GM23248 (cell line): ENCODE data around the gene SELENOH. TPM values are rescaled to one million over a fixed set of nuclear protein-coding genes. Genes with fewer than 3 reads are reported as not detected.
A peak's percentile ranks its signal among the peaks of the same experiment; 100 is the strongest.

Experiments
- DNase-seq: peaks from one replicate; pipeline ENCODE4 v3.0.0-alpha.2; 2015
- H2AFZ ChIP-seq: fragments of 200-600 bp; sonication (generic); 2 replicates; pipeline ENCODE4 v1.6.1; 2016; ENCODE audit warnings: antibody characterized with exemption
- H3F3A ChIP-seq: fragments of 200-600 bp; sonication (generic); 2 replicates; pipeline ENCODE4 v1.6.1; 2016; ENCODE audit warnings: mild to moderate bottlenecking, antibody characterized with exemption, mixed run types; ENCODE audit not compliant: insufficient read depth
- H3K27ac ChIP-seq: fragments of 200-600 bp; sonication (generic); 2 replicates; pipeline ENCODE4 v1.5.1; 2016; ENCODE audit warnings: mild to moderate bottlenecking
- H3K27me3 ChIP-seq: fragments of 200-600 bp; sonication (generic); replicated peaks from 2 replicates; pipeline ENCODE4 v1.6.1; 2016; ENCODE audit warnings: mild to moderate bottlenecking; ENCODE audit not compliant: insufficient read depth
- H3K36me3 ChIP-seq: fragments of 200-600 bp; sonication (generic); 2 replicates; pipeline ENCODE4 v1.6.1; 2016; ENCODE audit warnings: low read depth, mild to moderate bottlenecking
- H3K4me1 ChIP-seq: fragments of 200-600 bp; sonication (generic); 2 replicates; pipeline ENCODE4 v1.6.1; 2016; ENCODE audit warnings: mild to moderate bottlenecking; ENCODE audit not compliant: insufficient read depth
- H3K4me2 ChIP-seq: fragments of 200-600 bp; sonication (generic); one replicate; pipeline ENCODE4 v1.6.1; 2016; ENCODE audit warnings: mild to moderate bottlenecking; ENCODE audit not compliant: unreplicated experiment
- H3K4me3 ChIP-seq: fragments of 200-600 bp; sonication (generic); 2 replicates; pipeline ENCODE4 v1.5.1; 2016; ENCODE audit warnings: mild to moderate bottlenecking
- H3K79me2 ChIP-seq: fragments of 200-600 bp; sonication (generic); 2 replicates; pipeline ENCODE4 v1.6.1; 2016; ENCODE audit warnings: mild to moderate bottlenecking; ENCODE audit not compliant: insufficient read depth
- H3K9ac ChIP-seq: fragments of 200-600 bp; sonication (generic); 2 replicates; pipeline ENCODE4 v1.6.1; 2016; ENCODE audit warnings: mild to moderate bottlenecking
- H3K9me2 ChIP-seq: fragments of 200-600 bp; sonication (generic); 2 replicates; pipeline ENCODE4 v1.6.1; 2016; ENCODE audit warnings: mixed run types, mild to moderate bottlenecking, moderate library complexity; ENCODE audit not compliant: insufficient read depth
- H3K9me3 ChIP-seq: fragments of 200-600 bp; sonication (generic); one replicate; pipeline ENCODE4 v1.6.1; 2017; ENCODE audit warnings: low read depth
- H4K20me1 ChIP-seq: fragments of 200-600 bp; sonication (generic); 2 replicates; pipeline ENCODE4 v1.6.0; 2016; ENCODE audit not compliant: insufficient read depth
- EZH2 ChIP-seq: fragments of 200-600 bp; sonication (generic); IDR thresholded peaks from 2 replicates; pipeline ENCODE4 v1.6.1; 2018; ENCODE audit warnings: antibody characterized with exemption, mild to moderate bottlenecking; ENCODE audit not compliant: insufficient read depth, poor library complexity, severe bottlenecking
- EZH2phosphoT487 ChIP-seq: fragments of 200-600 bp; sonication (generic); IDR thresholded peaks from 2 replicates; pipeline ENCODE4 v1.6.1; 2018; ENCODE audit warnings: antibody characterized with exemption, moderate library complexity, mild to moderate bottlenecking, low read depth; ENCODE audit not compliant: insufficient read depth
- in situ Hi-C: fragments of 300-500 bp; cut with MboI; formaldehyde crosslinking; loops from 2 replicates; pipeline ENCODE4 v1.15.0; 2020
- polyA plus RNA-seq: library from polyadenylated mRNA; unstranded; fragments of >200 nt; fragmentation: Nextera tagmentation; extraction: Ambion mirVana; gene quantifications from 2 replicates; pipeline ENCODE4 v1.2.1, GENCODE V29; 2016
- small RNA-seq: library from RNA; depleted of rRNA; stranded (forward); fragments of <200 nt; gene quantifications from one replicate; pipeline ENCODE3, GENCODE V24; 2014; ENCODE audit warnings: low read depth, low replicate concordance
- total RNA-seq: library from RNA; depleted of rRNA; stranded (reverse); fragments of >200 nt; shearing (Covaris generic); gene quantifications from 2 replicates; pipeline ENCODE4 v1.2.3, GENCODE V29; 2014; rRNA removed

The SELENOH gene
- total and polyA plus RNA-seq, 2 experiments from 2014 or later: 123 to 184 TPM

DNA sequence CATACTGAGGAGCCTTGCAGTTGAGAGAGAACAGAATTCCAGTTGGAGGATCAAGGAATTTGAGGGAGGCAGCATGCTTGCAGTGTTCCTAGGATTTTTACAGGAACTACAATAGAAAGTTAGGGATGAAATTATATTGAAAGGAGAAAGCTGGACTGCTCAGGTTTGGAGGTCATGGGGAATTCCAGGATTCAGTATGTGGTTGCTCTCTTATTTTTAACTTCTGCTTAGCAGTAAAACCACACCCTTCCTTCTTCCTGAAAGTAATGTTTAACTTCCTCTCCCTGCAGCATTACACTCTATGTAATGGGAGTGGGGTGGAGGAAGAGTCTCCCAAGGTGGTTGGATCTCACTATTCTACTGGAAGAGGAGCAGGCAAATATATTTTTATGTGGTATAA lies 51.6 kb downstream of the SELENOH start:
- H3K9me2 ChIP-seq: no peaks in the 10 kb centered on the region
- peaks cover 13% of the 10 kb centered on the region; the same call in 1 of the 2 replicates for H3K36me3 ChIP-seq
- H3K27me3 ChIP-seq: no peaks in the 10 kb centered on the region
- no peak overlapping the region for H2AFZ ChIP-seq
- H3K4me2 ChIP-seq: peak overlapping the region; percentile 38
- no peak overlapping the region for H3K4me3 ChIP-seq
- peaks cover 100% of the 10 kb centered on the region for H3K79me2 ChIP-seq
- no peaks in the 10 kb centered on the region; the same call in 1 of the 2 replicates for H4K20me1 ChIP-seq
- peaks cover 11% of the 10 kb centered on the region for H3K4me1 ChIP-seq
- TF ChIP-seq EZH2 (no peak), EZH2phosphoT487 (no peak)
- DNase-seq: no peak
- no peaks in the 10 kb centered on the region for H3K9me3 ChIP-seq
- H3K27ac ChIP-seq: peak overlapping the region; percentile 25
- H3K9ac ChIP-seq: no peak overlapping the region
- in situ Hi-C loops: no loop called here
- peaks cover 4% of the 10 kb centered on the region for H3F3A ChIP-seq

Small RNA genes lying within 50 kb of the gene (small RNA-seq; reads per million reads assigned to genes)
- gene AP001931.1 (not detected), gene TMX2-CTNND1 (not detected)

Other genes with a start within 250 kb of the SELENOH start
- 6.2 and 9.3 TPM in 2 replicates for gene SLC43A1, start 225.8 kb upstream of the SELENOH start, total RNA-seq
- 7.1 and 7.7 TPM in 2 replicates for gene SLC43A1, start 225.8 kb upstream of the SELENOH start, polyA plus RNA-seq
- 29.0 and 48.3 TPM in 2 replicates for gene TIMM10, start 210.7 kb upstream of the SELENOH start, total RNA-seq
- gene TIMM10, start 210.7 kb upstream of the SELENOH start, polyA plus RNA-seq: 73.4 and 78.3 TPM in 2 replicates
- gene SMTNL1, start 203.9 kb upstream of the SELENOH start, total RNA-seq: not detected in 2 replicates
- not detected in 2 replicates for gene SMTNL1, start 203.9 kb upstream of the SELENOH start, polyA plus RNA-seq
- gene UBE2L6, start 173.8 kb upstream of the SELENOH start, total RNA-seq: 32.8 and 41.5 TPM in 2 replicates
- 74.0 and 75.9 TPM in 2 replicates for gene UBE2L6, start 173.8 kb upstream of the SELENOH start, polyA plus RNA-seq
- 98.0 and 147 TPM in 2 replicates for gene SERPING1, start 143.8 kb upstream of the SELENOH start, total RNA-seq
- 319 and 327 TPM in 2 replicates for gene SERPING1, start 143.8 kb upstream of the SELENOH start, polyA plus RNA-seq
- gene YPEL4, start 91.6 kb upstream of the SELENOH start, total RNA-seq: 1.7 TPM in 1 of 2 replicates, not detected in the other
- gene YPEL4, start 91.6 kb upstream of the SELENOH start, polyA plus RNA-seq: 0.35 and 0.49 TPM in 2 replicates
- 19.6 and 21.0 TPM in 2 replicates for gene CLP1, start 83.7 kb upstream of the SELENOH start, total RNA-seq
- 16.2 and 16.4 TPM in 2 replicates for gene CLP1, start 83.7 kb upstream of the SELENOH start, polyA plus RNA-seq
- gene ZDHHC5, start 73.4 kb upstream of the SELENOH start, total RNA-seq: 43.6 and 52.5 TPM in 2 replicates
- gene ZDHHC5, start 73.4 kb upstream of the SELENOH start, polyA plus RNA-seq: 35.8 and 36.7 TPM in 2 replicates
- 17.7 and 33.4 TPM in 2 replicates for gene MED19, start 29.3 kb upstream of the SELENOH start, total RNA-seq
- gene MED19, start 29.3 kb upstream of the SELENOH start, polyA plus RNA-seq: 37.1 and 39.6 TPM in 2 replicates
- 68.5 and 88.1 TPM in 2 replicates for gene TMX2, start 28.9 kb upstream of the SELENOH start, total RNA-seq
- gene TMX2, start 28.9 kb upstream of the SELENOH start, polyA plus RNA-seq: 101 and 105 TPM in 2 replicates
- gene BTBD18, start 10.3 kb downstream of the SELENOH start, total RNA-seq: not detected in 2 replicates
- 0.10 TPM in 1 of 2 replicates, not detected in the other for gene BTBD18, start 10.3 kb downstream of the SELENOH start, polyA plus RNA-seq
- 94.2 and 101 TPM in 2 replicates for gene CTNND1, start 20.3 kb downstream of the SELENOH start, total RNA-seq
- gene CTNND1, start 20.3 kb downstream of the SELENOH start, polyA plus RNA-seq: 64.5 and 66.9 TPM in 2 replicates